ENCODE data around the gene FADS1.

Gene FADS1

DNA sequence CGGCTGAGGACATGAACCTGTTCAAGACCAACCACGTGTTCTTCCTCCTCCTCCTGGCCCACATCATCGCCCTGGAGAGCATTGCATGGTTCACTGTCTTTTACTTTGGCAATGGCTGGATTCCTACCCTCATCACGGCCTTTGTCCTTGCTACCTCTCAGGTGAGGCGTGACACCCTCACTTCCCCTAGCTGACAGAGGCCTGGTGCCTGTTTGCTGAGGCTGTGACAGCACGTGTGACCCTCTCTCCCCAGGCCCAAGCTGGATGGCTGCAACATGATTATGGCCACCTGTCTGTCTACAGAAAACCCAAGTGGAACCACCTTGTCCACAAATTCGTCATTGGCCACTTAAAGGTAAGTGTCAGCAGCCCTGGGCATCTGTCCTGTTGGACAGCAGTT is 23.6 kb upstream of the FADS1 start:
- TF ChIP-seq, protein P1, sequence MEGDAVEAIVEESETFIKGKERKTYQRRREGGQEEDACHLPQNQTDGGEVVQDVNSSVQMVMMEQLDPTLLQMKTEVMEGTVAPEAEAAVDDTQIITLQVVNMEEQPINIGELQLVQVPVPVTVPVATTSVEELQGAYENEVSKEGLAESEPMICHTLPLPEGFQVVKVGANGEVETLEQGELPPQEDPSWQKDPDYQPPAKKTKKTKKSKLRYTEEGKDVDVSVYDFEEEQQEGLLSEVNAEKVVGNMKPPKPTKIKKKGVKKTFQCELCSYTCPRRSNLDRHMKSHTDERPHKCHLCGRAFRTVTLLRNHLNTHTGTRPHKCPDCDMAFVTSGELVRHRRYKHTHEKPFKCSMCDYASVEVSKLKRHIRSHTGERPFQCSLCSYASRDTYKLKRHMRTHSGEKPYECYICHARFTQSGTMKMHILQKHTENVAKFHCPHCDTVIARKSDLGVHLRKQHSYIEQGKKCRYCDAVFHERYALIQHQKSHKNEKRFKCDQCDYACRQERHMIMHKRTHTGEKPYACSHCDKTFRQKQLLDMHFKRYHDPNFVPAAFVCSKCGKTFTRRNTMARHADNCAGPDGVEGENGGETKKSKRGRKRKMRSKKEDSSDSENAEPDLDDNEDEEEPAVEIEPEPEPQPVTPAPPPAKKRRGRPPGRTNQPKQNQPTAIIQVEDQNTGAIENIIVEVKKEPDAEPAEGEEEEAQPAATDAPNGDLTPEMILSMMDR (IDR thresholded peaks at IDR 0.05; ENCODE audit: unreplicated experiment in 3 of 3) = no peak
- Mint-ChIP-seq H3K4me1 (peaks cover 5% of the 10 kb centered on the region), H3K27ac (no peak overlapping the region), H3K36me3 (ENCODE audit: low read depth) (peaks cover 65% of the 10 kb centered on the region), H3K27me3 (ENCODE audit: low read depth) (no peaks in the 10 kb centered on the region), H3K9me3 (no peaks in the 10 kb centered on the region), H3K4me3 (no peak overlapping the region)

GRCh38 chr11:61839742-61840141 is 22.9 kb upstream of the FADS1 start:
- Mint-ChIP-seq H3K36me3 (ENCODE audit: low read depth) (peaks cover 61% of the 10 kb centered on the region), H3K27ac (no peak overlapping the region), H3K4me1 (peaks cover 9% of the 10 kb centered on the region), H3K4me3 (no peak overlapping the region), H3K27me3 (ENCODE audit: low read depth) (no peaks in the 10 kb centered on the region), H3K9me3 (no peaks in the 10 kb centered on the region)
- TF ChIP-seq, protein P1 (IDR thresholded peaks at IDR 0.05; ENCODE audit: unreplicated experiment in 3 of 3) = no peak

DNA sequence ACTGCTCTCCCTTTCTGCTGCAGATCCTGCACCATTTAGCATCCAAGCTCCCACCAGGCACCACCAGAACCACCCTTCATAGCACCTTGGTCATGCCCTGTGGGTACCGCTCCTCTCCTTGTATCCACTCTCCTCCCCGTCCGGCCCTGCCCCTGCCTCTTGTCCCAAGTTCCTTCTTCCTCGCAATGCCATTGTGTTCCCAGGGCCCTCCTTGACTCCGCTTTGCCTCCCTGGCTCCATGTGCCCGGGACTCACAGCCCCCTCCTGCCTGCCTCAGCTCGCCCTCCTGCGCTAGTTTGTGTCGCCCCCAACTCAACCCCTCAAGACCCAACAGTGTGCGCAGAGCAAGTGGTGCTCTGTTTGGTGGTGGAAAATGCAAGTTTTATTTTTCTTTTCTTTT is 22.1 kb upstream of the FADS1 start:
- Mint-ChIP-seq H3K9me3 (no peaks in the 10 kb centered on the region), H3K27me3 (ENCODE audit: low read depth) (no peaks in the 10 kb centered on the region), H3K27ac (peak overlapping the region in 1 of 3 experiments; percentile 51), H3K4me1 (peaks cover 12% of the 10 kb centered on the region), H3K36me3 (ENCODE audit: low read depth) (peaks cover 62% of the 10 kb centered on the region), H3K4me3 (no peak overlapping the region)
- TF ChIP-seq, protein P1 (IDR thresholded peaks at IDR 0.05; ENCODE audit: unreplicated experiment in 3 of 3) = no peak

- H3K27ac Mint-ChIP-seq = peak overlapping the region in 1 of 3 experiments; percentile 51
- H3K36me3 Mint-ChIP-seq (ENCODE audit: low read depth) = peaks cover 66% of the 10 kb centered on the region
- TF ChIP-seq, protein P1 (IDR thresholded peaks at IDR 0.05; ENCODE audit: unreplicated experiment in 3 of 3) = no peak
- no peak overlapping the region for H3K4me3 Mint-ChIP-seq
- H3K4me1 Mint-ChIP-seq = peaks cover 16% of the 10 kb centered on the region
- H3K27me3 Mint-ChIP-seq (ENCODE audit: low read depth) = no peaks in the 10 kb centered on the region
- no peaks in the 10 kb centered on the region for H3K9me3 Mint-ChIP-seq
These were observed 21.7 kb upstream of the FADS1 start for GRCh38 chr11:61838501-61838900.

GRCh38 chr11:61837411-61838005 is 20.7 kb upstream of the FADS1 start:
- Mint-ChIP-seq H3K4me1 (peaks cover 26% of the 10 kb centered on the region), H3K9me3 (no peaks in the 10 kb centered on the region), H3K4me3 (no peak overlapping the region), H3K27me3 (ENCODE audit: low read depth) (no peaks in the 10 kb centered on the region), H3K27ac (no peak overlapping the region), H3K36me3 (ENCODE audit: low read depth) (peaks cover 60% of the 10 kb centered on the region)
- TF ChIP-seq, protein P1 (IDR thresholded peaks at IDR 0.05; ENCODE audit: unreplicated experiment in 3 of 3) = no peak

DNA sequence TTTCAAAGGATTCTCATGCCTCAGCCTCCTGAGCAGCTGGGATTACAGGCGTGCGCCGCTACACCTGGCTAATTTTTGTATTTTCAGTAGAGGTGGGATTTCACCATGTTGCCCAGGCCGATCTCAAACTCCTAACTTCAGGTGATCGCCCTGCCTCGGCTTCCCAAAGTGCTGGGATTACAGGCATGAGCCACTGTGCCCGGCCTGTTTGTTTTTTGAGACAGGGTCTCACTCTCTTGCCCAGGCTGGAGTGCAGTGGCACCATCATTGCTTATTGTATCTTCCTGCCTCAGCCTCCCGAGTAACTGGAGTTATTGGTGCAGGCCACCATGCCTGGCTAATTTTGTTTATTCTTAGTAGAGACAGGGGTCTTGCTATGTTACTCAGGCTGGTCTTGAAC is 19.4 kb upstream of the FADS1 start:
- TF ChIP-seq, protein P1 (IDR thresholded peaks at IDR 0.05; ENCODE audit: unreplicated experiment in 3 of 3) = no peak
- H3K4me3 Mint-ChIP-seq = no peak overlapping the region

More for the DNA sequence above, 19.4 kb upstream of the FADS1 start:
- Mint-ChIP-seq H3K9me3 (no peaks in the 10 kb centered on the region), H3K27me3 (ENCODE audit: low read depth) (no peaks in the 10 kb centered on the region), H3K36me3 (ENCODE audit: low read depth) (peaks cover 47% of the 10 kb centered on the region), H3K27ac (peak overlapping the region in 2 of 3 experiments; percentile 38 to 54), H3K4me1 (peaks cover 36% of the 10 kb centered on the region)

Measured in nephron (organoid).